Activated CD4-positive, CD25-positive, alpha-beta regulatory T cell treated with anti-CD3 and anti-CD28 coated beads, Interleukin-2, amount 50 U/mL, for 24 hours (primary cell): ENCODE data around the gene NOL4L.

Source experiments
- ATAC-seq, 2 donors: fragments of 150-1000 bp; cut with Tn5 transposase; one replicate each; pipeline ENCODE4 v1.10.0; 2021; ENCODE audit warnings: mild to moderate bottlenecking in 1 of 2, moderate library complexity in 1 of 2

Gene NOL4L

DNA sequence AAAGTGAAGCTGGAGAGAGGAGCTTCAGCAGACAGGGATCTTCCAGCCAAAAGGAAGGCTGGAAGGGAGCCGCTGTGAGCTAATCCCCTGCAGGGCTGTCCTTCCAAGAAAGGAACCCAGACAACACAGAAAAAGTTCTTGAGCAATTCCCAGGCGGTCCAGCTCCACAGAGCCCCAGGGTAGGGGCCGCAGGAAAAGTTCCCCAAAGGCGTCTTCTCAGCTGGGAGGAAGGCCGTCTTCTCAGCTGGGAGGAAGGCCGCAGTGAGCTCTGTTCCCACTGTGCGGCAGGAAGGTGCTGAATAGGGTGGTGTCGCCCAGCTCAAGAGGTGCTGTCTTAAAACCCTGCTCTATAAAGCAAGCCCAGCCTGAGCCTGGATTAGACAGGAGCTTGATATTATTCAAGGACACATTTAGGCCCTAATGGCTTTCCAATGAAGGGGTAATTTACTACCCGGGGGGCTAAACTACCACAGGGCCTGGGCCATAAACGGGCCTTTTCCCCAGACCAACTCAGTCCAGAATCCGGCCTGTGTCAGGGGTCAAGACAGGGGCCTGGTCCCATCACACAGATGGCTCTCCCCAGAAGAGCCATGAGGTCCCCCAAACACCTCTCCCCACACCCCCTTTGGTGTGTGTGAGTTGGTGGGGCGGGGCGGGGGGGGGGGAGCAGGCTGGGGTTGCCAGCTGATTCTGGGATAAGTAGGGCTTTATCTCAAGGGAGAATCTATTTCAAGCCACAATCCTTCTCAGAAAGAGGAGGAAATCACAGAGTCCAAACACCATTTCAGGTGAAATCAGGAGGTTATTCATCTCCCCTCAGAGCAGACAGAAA, 103.6 kb downstream of the NOL4L start:
- no peak for ATAC-seq

DNA sequence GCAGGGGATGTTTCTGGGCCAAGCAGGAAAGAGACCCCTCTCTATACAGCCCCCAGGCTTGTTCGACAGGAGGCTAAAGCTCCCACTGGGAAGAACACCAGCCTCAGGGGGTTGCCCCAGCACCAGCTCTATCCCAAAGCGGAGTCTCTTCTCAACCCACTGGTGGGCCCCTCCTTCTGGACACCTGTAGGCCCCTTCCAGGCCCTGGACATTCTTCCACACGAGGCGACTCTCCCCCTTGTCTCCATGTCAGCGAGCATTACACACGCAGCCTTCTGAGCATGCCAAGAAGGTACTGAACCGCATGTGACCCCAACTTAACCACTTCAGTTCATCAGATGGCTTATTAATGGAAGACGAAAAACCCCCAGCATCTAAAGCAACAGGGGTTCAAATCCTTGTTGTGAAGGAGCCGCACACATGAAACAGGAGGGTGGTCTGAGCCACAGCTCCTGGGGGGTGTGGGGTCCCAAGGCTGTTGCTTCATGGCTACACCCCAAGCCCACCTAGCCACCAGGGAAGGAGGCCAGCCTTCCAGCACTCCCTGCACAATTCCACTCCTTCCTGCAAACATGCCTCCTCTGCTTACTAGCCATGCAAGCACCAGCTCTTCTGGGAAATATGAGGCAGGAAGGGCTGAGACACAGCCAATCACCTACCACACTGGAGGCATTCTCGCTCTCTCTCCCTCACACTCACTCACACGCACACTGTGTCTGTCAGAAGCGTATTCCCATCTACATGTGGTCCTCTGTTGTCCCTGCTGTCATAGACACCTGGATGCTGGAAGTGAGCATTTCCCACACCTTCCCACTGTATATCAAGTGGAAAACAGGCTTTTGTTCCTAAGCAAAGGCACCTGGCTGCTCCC, 104.5 kb downstream of the NOL4L start:
- no peak for ATAC-seq

DNA sequence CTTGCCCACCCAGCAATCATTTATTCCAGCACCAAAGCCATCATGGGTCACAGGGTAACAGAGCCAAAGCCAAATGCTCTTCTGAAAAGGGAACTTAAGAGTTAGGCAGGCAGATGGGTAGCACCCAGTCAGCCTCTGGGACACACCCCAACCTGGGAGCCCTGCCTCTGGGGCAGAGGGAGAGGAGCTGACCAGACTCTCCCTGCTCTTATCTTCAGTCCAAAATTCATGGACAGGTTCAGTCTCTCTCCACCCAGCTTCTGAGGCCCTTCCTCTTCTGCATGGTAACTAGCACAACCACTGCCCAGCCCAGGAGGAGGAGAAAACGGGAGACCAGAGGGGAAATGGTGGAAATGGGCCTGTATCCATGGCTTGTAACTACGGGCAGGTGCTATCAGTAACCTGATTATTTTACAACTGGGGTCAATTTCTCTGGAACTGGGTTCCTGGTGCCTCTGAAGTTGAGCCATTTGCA, 105.4 kb downstream of the NOL4L start:
- ATAC-seq: no peak

DNA sequence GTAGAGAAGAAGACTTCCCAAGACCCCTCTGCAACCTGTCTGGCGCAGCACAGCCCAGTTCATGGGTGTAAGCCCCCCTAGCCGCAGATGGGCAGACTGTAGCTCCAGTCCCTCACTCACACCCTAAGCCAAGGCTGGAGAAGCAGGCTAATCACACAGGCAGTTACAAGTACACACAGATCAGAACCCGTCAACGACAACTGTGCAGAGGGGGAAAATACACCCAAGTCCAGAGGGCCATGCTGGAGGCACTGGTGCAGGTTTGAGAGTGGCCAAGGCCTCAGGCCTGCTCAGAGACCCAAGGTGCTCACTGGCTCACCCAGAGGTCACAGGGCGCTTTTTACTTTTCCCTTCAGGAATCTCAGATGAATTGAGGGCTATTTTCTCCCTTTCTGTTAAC, 106.1 kb downstream of the NOL4L start:
- ATAC-seq: no peak

DNA sequence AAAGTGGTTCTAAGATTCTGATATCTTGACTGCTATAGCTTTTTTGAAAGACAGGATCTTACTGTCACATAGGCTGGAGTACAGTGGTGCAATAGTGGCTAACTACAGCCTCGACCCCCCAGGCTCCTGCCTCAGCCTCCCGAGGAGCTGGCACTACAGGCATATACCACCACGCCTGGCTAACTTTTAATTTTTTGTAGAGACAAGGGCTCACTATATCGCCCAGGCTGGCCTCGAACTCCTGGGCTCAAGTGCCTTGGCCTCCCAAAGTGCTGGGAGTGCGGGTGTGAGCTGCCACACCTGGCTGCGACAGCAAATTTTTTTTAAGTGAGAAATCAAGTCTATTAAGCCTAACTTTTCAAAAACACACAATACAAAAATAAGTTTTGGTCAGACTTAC, 106.6 kb downstream of the NOL4L start:
- no peak for ATAC-seq

DNA sequence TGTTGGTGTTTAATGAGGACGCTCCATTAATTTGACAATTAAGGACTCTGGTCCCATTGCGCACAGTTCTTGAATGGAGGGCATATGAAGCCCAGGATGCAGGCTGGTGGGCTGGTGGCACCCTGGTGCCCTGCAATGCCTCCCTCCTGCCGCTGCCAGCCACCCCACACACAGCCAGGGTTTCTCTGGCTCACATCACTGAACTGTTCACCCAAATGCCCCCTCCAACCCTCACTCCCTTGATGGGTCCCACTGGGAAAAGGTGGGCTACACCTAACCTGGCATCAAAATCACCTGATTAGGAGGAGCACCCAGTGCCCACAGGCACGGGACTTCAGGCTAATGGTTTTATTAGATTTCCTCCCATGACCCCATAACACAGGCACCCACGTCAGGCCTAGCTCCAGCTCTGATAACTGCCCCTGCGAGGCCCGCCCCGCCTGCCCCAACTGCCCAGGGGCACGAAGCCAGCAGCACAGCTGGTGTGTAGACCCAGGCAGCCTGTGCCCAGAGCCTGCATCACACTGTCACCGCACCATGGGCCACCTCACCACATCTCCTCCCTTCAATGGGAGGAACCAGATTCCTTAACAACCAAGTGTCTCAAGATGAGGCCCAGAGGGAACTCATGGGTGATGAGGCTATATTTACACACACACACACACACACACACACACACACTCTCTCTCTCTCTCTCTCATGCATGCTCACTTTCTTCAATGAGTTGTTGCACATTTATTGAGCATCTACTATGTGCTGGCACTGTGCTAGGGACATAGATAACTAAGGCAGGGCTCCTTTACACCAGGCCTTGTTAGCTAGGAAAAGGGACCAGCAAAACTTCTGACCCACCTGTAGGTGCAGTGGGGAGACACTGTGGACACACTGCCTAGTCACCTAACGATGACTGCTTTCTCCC, 107.3 kb downstream of the NOL4L start:
- no peak for ATAC-seq

DNA sequence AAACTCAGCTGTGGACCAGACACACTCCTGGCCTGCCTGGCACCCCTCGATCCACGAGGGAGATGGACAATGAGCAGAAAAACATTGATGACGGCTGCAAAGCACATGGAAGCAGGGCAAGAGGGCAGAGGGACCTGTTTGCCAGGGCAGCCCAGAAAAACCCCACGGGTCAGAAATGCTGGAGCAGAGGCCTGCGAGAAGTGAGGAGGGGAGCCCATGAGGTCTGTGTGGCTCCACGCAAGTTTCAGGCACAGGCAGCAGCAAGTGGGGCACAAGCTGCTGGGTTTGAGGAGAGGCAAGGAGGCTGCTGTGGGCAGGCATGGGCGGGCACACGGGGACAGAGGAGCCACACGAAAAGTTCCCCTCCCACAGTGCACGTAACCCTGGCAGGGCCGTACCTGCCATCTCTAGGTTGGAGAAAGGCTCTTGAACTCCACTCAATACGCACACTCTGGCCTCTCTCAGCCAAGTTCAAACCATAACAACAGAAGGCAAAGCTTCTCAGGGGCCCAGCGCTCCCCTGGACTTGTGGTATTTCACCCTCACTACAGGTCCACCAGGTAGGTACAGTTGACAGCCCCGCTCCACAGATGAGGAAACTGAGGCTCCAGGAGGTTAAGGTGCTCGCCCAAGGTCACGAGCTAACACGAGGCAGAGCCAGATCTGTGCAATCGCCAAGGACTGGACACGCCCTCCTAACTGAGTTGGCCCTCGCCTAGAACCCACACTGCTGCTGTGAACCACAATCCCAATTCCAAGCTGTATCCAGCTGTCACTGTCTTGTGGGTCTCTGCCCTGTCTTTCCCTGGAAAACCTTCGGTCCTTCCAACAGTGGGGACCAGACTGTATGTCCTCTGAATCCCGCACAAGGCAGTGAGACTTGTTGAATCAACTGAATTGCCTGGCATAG, 108.2 kb downstream of the NOL4L start:
- no peak for ATAC-seq

DNA sequence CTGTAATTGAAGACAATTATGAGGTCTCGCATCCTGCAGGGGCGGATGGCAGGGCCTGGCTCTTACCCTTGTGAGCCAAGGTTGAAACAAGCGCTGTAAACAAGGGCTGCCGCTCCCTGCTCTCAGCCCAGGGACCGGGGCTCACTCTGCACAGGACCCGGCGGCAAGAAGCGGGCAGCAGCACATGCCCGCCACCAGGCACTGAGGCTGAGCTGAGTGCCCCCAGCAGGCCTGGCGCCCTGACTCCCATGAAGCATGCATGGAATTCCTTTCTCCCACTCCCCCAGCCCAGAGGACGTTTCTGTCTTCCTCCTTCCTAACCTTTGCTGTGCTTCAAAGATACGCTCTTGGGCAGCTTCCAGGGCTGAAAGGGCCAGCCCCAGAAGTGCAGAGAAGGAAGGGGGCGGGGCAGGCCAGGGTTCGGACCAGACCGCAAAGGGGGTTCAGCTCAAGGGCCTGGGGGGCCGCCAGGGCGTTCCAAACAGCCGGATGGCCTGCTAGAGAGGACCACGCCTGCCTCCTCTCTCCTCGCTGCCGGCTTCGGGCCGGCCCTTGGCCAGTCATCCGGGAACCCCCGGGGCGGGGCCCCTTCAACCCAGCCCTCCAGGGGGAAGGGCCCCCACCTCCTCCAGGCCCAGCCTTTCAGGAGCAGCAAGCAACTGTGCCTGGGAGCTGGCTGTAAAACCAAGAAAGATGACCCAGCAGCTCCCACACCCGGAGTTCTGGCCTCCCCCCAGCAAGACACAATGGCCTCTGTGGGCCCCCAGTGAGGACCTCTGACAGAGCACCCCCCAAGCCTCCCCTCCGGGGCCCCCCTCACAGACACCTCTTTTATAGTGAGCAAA, 109.9 kb downstream of the NOL4L start:
- no peak for ATAC-seq

DNA sequence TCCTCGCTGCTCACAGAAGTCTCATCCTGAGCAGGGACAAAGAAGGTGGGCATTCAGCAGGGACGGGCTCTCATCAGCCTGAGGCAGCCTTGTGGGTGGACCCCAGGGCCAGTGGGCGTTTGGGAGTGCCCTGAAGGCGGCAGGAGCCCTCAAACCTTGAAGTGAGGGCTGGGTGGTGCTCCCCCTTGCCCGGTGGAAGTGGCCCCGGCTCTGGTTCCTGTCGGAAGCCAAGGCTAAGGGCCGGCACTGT, 110.5 kb downstream of the NOL4L start:
- no peak for ATAC-seq

DNA sequence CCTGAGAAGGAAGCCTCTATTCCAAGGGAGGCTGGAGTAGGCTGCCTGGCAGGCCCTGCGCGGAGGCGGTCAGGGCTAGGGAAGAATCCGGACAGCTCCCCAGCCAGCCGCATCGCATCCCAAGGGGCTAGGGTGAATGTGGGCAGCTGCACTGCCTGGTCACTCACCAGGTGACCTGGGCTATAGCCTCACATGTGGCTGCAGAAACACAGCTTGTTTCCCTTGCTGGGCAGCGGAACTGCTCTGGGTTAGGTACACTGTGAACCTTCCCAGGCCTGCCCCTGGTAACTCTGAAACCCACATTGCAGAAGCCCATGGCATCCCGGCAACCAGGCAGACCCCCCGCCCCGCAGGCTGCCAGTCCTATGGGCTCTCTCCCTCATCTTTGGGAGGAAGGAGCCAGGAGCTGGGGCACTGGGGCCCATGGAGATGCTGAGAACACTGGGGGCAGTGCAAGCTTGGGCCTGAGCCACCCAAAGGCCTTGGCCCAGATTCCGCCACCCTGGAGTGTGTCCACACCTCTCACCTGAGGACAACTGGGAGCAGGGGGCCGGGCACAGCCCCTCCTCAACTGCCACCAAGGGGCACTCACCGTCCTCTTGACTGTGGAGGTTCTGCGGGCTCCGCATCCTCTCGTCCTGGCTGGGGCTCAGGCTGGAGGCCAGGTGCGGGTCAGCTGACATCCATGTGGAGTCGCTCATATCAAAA, 111.0 kb downstream of the NOL4L start:
- no peak for ATAC-seq

DNA sequence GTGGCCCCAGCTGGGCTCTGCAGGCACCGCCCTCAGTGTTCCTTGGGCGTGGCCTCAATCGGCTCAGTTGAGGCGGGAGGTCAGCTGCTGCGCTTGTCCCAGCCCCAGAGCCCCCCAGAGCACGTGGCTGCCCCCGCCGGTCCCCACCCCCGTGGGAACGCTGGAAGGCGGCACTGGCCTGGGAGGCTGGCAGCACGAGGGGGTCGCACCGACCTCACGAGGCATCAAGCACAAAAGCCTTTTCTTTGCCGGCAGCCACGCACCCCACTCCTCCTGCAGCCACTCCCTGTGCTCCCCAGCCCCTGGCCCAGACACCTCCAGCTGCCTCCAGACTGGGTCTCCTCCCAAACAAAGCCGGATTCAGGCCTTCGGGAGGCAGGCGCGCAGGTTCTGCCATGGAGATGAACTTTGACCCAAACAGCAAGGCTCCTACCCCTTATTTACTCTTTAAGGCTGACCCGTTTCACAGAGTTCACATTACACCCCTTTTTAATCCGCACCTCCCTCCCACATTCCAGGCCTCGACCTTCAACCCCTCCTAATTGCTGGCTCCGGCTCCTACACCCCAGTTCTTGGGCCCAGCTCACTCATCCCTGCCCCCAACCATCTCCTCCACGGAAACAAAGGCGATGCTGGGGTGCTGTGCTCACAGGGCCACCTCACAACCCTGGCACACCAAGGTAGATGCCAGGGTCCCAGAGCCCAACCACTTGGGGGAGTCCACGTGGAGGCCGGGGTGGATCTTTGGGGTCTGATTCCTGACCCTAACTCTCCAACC, 111.7 kb downstream of the NOL4L start:
- ATAC-seq: no peak

DNA sequence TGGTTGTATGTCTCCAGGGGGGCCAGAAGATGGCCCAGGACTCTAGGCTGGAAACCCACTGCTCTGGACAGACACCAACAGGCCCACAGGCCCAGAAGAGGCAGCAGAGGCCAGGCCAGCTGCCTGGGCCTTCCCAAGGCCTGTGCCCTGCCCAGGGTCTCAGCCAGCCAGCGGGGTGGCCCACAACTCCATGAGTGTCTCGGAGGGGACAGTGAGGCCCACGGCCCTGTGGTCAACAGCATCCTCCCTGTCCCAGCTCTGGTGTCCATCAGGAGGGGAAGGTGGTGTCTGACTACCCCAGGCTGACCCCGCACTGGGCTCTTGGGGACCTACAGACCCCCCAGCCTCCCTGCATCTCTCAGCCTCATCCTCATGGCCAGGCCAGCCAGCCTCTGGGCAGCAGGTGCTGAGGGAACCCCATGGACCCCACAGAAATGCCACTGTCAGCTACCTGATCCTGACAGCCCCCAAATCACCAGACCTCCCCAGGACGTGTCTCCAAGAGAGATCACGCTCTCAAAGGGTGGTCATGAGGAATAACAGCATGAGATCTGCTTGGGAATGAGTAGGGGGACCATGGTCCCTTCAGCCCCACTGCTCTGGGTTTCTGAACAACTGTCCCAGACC, 112.4 kb downstream of the NOL4L start:
- ATAC-seq: no peak

DNA sequence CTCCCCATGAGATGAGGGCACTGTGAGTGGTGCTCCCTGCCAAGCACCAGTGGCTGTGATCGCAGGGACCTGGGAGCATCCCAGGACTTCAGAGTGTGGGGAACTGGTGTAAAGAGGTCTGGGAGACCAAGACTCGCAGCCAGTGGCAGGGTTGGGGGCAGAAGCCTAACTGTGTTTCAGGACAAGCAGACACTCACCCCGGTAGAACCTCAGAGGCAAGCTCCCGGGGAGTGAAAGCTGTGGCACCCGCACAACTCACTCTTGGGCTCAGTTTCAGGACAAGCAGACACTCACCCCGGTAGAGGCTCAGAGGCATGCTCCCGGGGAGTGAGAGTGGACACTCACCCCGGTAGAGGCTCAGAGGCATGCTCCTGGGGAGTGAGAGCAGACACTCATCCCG, 114.2 kb downstream of the NOL4L start:
- no peak for ATAC-seq

DNA sequence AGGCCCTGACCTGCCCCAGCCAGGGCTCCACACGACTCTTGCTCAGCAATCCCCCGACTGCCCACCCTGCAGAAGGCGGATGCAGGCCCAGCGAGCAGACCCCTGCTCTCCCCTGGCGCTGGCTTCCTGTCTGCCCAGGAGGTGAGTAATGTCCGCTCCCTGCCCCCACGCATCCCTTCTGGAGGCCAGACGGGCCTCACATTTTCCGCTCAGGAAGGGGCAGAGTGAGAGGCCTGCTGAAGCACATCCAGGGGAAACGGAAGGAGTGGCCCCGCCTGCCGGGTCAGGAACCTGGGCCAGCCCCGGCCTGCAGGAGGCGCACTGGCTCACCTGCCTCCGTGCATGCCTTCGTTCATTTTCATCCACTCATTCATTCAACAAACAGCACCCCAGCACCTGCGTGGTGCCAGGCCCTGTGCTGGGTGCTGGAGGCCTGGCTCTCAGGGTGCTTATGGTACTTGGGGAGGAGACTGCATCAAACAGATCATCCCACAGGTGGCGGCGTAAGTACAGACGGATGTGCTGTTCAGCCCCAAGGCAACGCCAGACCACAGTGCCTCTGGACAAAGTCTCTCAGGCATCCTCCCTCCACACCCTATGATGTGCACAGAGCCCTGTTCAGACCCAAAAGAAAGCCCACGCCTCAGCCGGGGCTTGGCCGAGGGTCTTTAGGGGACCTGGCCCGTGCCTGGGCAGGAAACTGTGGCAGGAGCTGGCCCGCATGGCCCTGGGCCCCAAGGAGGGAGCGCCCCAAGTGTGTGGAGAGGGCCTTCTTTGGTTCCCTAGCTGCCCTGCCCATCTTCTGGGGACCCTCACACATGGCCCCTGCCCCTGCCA, 114.9 kb downstream of the NOL4L start:
- peak; percentile 31 to 36 for ATAC-seq

DNA sequence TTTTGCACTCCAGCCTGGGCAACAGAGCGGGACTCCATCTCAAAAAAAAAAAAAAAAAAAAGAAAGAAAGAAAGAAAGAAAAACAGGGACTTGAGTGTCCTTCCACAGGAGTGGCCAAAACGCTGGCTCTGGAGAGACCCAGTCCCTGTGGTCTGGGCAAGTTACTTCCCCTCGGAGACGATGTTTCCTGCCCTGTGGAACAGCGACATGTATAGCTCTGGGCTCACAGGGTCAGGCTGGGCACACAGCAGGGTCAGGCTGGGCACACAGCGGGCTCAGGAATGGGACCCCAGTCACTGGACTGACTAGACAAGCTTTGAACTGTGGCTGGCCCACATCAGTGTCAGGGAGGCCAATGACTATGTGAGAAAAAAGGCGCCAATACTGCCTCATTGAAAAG, 116.3 kb downstream of the NOL4L start:
- ATAC-seq: no peak

DNA sequence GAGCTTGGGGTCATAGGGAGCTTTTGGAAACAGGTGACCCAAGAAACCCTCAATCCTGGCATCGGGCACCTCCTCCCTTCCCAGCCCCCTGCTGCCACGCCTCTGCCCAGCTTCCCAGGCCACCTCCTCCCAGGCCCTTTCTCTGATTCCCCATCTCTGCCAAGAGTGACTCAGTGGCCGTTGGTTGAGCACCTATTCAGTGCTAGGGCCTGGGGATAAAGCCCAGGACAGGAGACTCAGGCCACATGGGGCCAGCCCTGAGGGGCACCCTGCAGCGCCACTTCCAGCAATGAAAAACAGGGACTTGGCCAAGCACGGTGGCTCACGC, 116.9 kb downstream of the NOL4L start:
- ATAC-seq: no peak

DNA sequence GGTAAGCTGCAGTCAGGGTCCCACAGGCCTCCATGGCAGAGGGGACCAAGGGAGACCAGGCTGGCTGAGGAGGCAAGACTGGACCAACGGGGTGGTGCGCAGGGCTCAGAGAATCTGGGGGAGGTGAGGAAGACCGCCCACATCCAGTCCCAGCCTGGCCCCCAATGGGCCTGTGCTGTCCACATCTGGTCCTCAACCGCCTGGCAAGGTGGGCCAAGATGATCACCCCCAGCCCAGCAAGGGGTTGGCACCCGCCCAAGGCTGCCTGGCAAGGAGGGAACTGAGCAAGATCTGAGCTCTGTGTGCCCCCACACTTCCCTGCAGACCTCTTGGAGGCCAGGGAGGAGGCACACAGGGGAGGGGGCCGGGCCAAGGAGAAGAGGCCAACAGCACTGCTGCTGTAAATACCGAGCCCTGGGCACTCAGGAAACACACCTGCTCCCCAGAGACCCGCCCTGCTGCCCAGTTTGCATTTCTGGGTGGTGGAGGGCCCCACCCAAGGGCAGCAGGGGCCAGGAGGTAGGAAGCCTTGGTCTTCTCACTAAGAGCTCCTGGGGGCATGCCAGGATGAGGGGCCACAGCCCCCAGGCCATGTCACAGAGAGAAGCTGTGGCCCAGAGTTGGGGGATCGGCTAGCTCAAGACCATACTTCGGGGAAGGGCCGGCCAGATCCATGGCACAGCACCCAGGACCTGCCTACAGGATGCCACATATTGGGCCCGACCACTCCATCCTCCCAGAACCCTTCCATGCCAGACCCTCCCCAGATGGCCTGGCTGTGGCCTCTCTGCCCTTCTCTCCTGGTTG, 117.4 kb downstream of the NOL4L start:
- no peak for ATAC-seq
